ENCODE results near the gene SRC.

Gene SRC

GRCh38 chr20:37416848-37417616, 71.1 kb downstream of the SRC start:
- no peak for DNase-seq

- DNase-seq = no peak
These were observed 71.9 kb downstream of the SRC start for GRCh38 chr20:37417617-37418467.

- no peak for DNase-seq
These were observed 72.7 kb downstream of the SRC start for GRCh38 chr20:37418591-37419109.

DNA sequence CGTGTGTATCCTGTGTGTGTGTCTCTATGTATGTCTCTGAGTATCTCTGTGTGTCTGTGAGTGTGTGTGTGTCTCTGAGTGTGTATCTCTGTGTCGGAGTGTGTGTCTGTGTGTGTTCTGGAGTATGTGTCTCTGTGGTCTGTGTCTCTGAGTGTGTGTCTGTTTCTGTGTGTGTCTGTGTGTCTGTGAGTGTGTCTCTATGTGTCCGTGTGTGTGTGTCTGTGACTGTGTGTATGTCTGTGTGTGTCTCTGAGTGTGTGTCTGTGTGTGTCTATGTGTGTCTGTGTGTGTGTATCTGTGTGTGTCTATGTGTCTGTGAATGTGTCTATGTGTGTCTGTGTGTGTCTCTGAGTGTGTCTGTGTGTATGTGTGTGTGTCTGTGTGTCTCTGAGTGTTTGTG, 73.4 kb downstream of the SRC start:
- no peak for DNase-seq

DNA sequence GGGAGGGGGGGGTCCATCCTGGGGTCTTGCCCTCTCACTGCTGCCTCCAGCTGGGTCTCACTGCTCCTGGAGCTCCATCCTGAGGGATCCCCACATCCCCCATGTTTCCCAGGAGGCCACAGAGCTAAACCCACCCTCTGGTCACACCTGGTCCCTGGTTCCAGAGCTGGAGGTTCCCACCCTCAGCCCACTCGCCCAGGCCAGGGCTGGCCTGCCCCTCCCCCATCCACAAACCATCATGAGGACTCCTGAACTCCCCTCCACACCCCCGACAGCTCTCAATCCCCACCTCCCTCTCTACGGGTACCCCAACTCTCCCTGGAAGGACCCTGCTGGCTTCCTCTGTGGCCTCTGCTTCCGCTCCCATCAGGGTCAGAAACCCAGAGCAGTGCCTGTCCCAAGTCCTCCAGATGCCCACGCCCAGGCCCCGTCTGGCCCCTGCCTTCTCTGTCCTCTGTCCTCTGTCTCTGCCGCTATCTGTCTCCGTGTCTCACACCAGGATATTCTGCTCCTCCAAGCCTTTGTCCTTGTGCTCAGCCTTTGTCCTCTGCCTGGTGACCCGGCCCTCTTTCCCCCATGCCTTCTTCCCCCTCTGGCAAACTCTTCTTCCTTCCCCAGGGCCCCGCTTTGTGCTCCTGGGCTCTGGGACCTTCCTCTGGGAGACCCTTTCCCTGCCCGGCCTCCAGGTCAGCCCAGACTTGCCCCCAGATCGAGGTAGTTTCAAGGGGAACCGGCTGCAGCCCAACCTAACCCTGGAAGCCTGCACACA, 74.0 kb downstream of the SRC start:
- DNase-seq = no peak

GRCh38 chr20:37420610-37421009, 74.7 kb downstream of the SRC start:
- no peak for DNase-seq

- no peak for DNase-seq
These were observed 75.3 kb downstream of the SRC start for GRCh38 chr20:37421060-37421905.

DNA sequence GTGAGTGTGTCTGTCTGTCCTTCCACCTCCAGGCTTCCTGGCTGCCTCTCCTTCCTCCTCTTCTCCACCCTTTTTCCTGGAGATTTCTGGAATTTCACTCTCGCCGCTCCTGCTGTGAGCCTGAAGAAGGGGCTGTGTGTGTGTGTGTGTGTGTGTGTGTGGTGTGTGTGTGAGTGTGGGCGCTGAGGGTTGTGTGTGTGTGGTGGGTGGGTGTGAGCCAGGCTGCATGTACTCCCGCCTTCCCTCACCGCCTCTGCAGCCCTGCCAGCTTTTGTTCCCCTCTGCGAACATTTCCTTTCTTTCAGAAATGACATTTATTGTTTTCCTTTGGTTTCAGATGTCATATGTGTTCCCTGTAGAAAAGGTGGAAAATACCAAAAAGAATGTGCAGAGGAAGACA, 76.0 kb downstream of the SRC start:
- no peak for DNase-seq

DNA sequence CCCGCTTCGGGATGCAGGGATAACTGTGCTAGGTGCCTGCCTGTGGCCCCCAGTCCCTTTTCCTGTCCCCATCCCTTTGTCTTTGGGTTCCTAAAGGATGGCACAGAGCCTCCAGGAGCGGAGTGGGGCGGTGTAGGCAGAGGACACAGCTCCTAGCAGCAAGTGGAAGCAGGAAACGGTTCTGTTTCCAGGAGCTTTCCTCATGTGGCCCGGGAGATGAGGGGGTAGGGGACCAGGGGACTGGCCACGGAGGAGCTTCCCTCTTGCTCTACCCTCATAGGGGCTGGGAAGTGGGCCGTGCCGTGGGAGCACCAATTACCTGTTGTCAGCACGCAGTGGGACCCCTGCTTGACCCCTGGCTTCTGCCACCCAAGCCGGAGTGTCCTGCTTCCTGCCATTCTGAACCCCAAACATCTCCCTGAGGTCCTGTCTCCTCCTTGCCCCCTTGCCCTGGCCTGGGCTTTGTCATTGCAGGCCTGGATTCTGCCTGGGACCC, 76.9 kb downstream of the SRC start:
- DNase-seq = no peak

- DNase-seq = no peak
These were observed 77.6 kb downstream of the SRC start for GRCh38 chr20:37423545-37423944.

- DNase-seq = no peak
These were observed 78.3 kb downstream of the SRC start for GRCh38 chr20:37424062-37424851.

DNA sequence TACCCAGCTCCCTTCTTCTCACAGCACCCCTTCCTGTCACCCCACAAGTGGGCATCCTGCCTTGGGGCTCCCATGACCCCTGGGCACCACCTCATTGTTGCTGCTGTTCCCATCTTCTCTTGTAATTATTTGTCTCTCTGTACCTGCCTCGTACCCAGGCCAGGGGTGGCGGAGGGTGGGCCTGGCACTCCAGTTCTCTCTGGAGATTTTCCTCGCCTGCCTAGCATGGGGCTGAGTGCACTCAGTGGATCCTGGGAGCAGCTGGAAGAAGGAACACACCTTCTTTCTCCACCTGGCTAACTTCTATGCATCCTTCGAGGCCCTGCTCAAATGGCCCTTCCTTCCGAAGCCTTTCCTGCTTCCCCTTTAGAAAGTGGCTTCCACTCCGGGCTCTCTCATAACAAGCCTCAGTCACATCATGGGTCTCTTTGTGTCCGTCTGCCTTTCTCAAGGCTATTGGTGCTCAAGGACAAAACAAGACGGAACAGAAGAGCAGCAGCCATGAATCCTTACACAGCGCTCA, 79.2 kb downstream of the SRC start:
- DNase-seq = no peak

- DNase-seq = no peak
These were observed 80.2 kb downstream of the SRC start for GRCh38 chr20:37426106-37426505.

GRCh38 chr20:37426978-37427377, 81.0 kb downstream of the SRC start:
- DNase-seq = no peak

DNA sequence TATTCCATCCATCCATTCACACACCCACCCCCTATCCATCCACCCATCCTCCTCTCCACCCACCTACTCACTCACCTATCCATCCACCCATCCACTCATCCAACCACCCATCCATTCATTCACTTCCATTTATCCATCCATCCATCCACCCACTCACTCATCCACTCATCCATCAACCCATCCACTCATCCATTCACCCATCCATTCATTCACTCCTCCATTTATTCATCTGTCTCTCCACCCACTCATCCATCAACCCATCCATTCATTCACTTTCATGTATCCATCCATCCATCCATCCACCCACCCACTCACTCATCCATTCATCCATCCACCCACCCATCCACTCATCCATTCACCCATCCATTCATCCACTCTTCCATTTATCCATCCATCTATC, 84.1 kb downstream of the SRC start:
- DNase-seq = no peak

DNA sequence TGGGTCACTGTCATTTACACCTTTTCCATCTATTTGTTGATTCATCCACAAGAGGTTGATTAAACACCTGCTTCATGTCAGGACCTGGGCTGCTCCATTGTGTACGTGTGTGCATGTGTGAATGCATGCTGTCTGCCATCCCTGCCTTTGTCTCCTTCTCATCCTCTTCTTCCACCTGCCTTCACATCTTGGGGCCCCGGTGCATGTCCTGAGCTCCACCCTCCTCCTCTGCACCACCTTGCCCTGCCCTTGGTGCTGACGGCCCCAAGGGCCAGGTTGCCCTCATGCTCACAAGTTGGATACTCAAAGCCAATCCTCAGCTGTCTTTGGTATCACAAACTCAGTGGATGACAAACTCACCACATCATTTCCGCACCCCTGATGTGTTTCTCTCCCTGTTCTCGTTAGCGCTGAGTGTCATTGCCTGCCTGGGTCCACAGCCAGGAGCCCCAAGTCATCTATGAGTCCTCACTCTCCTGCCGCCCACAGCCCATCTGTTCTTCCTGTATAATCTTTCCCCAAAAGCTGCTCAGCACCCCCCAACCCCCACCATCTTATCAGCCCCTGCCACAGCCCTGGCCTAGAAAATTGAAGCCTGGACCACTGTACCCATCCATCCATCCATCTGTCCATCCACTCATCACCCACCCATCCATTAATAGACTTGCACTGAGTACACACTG, 85.0 kb downstream of the SRC start:
- no peak for DNase-seq

GRCh38 chr20:37431786-37432185, 85.8 kb downstream of the SRC start:
- no peak for DNase-seq

- no peak for DNase-seq
These were observed 86.7 kb downstream of the SRC start for GRCh38 chr20:37432606-37433005.

- DNase-seq = no peak
These were observed 89.7 kb downstream of the SRC start for GRCh38 chr20:37435607-37436006.

DNA sequence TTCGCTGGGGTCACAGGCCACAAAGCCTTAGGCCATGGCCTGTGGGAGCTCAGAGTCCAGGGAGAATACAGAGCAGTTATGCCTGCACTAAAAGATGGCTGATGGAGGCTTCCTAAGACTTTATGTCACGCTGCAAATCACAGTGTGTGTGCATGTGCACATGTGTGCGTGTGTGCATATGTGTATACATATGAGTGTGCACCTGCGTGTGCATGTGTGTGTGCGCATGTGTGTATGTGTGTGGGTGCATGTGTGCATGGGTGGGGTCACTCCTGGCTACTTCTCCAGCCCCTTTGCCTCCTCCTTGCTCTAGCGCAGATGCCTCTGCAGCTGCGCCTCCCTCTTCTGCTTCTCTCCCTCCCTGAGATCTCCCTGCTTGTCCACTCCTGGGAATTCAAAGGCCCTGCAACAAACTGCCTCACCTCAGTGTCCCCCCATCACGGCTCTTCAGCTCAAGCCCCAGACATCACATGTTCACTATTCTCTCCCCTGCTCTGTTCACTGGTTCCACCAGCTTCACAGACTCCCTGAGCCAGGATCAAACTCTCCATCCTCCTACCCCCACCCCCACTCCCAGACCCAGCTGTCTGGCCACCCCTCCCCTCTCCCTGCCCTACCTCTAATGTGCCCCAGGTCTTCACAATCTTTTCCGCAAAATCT, 90.7 kb downstream of the SRC start:
- DNase-seq = no peak
